PC-9 (cell line): ENCODE measurements around the gene HCN4. TPM values are rescaled to one million over a fixed set of nuclear protein-coding genes. Genes with fewer than 3 reads are reported as not detected.

ENCODE experiments used
- BruUV-seq: library from RNA; stranded (reverse); fragments of 400-500 nt; replicated peaks from 2 replicates; lab custom pipeline; 2021; lab: Mats Ljungman, UMichigan
- CTCF ChIA-PET: fragments of 300-600 bp; sonication (Branson Sonifier 250); formaldehyde crosslinking; loops from one replicate; lab custom pipeline; 2022; ENCODE audit warnings: antibody characterized with exemption; lab: Charles Lee
- POLR2A ChIA-PET: fragments of 300-600 bp; sonication (Branson Sonifier 250); formaldehyde crosslinking; loops from one replicate; lab custom pipeline; 2022; ENCODE audit warnings: antibody characterized with exemption; ENCODE audit not compliant: unreplicated experiment; lab: Charles Lee
- DNase-seq, 2 experiments: peaks; one replicate each; pipeline versions ENCODE4 v3.0.0 to v3.0.0-alpha.2; 2015 to 2022; ENCODE audit warnings: mixed read lengths in 1 of 2
- H2AFZ ChIP-seq: fragments of 200-600 bp; sonication (generic); 2 replicates; pipeline ENCODE4 v1.8.1; 2017; ENCODE audit warnings: antibody characterized with exemption
- H3F3A ChIP-seq: fragments of 200-600 bp; sonication (generic); 2 replicates; pipeline ENCODE4 v1.8.1; 2017; ENCODE audit warnings: antibody characterized with exemption, mild to moderate bottlenecking, low read depth; ENCODE audit not compliant: insufficient read depth
- H3K27ac ChIP-seq: fragments of 200-600 bp; sonication (generic); 2 replicates; pipeline ENCODE4 v1.6.1; 2016; ENCODE audit warnings: mixed run types
- H3K27me3 ChIP-seq: fragments of 200-600 bp; sonication (generic); 2 replicates; pipeline ENCODE4 v1.6.1; 2016; ENCODE audit warnings: low read depth, mixed run types; ENCODE audit not compliant: insufficient read depth
- H3K36me3 ChIP-seq: fragments of 200-600 bp; sonication (generic); 2 replicates; pipeline ENCODE4 v1.6.1; 2016; ENCODE audit warnings: low read depth, mixed run types
- H3K4me1 ChIP-seq: fragments of 200-600 bp; sonication (generic); replicated peaks from 2 replicates; pipeline ENCODE4 v1.6.1; 2016; ENCODE audit warnings: mixed run types; ENCODE audit not compliant: insufficient read depth
- H3K4me2 ChIP-seq: fragments of 200-600 bp; sonication (generic); 2 replicates; pipeline ENCODE4 v1.6.1; 2017; ENCODE audit warnings: mixed run types
- H3K4me3 ChIP-seq: fragments of 200-600 bp; sonication (generic); 2 replicates; pipeline ENCODE4 v1.6.1; 2016; ENCODE audit warnings: mixed run types
- H3K79me2 ChIP-seq: fragments of 200-600 bp; sonication (generic); 2 replicates; pipeline ENCODE4 v1.6.1; 2017; ENCODE audit warnings: low read depth, mixed run types
- H3K9me2 ChIP-seq: fragments of 200-600 bp; sonication (generic); 2 replicates; pipeline ENCODE4 v1.8.1; 2017; ENCODE audit warnings: mild to moderate bottlenecking; ENCODE audit not compliant: insufficient read depth
- H3K9me3 ChIP-seq: fragments of 200-600 bp; sonication (generic); 2 replicates; pipeline ENCODE4 v1.8.1; 2016; ENCODE audit warnings: low read depth; ENCODE audit not compliant: insufficient read depth
- H4K20me1 ChIP-seq: fragments of 200-600 bp; sonication (generic); 2 replicates; pipeline ENCODE4 v1.8.1; 2017; ENCODE audit not compliant: insufficient read depth
- CTCF ChIP-seq: fragments of 200-600 bp; sonication (generic); conservative IDR thresholded peaks from 2 replicates; pipeline ENCODE4 v1.6.1; 2017; ENCODE audit warnings: mixed run types, antibody characterized with exemption, mild to moderate bottlenecking, moderate library complexity
- EZH2 ChIP-seq: fragments of 200-600 bp; sonication (generic); IDR thresholded peaks from 2 replicates; pipeline ENCODE4 v1.8.0; 2017; ENCODE audit warnings: antibody characterized with exemption, low read depth
- intact Hi-C: fragments of 100-400 bp; cut with micrococcal nuclease; formaldehyde crosslinking; loops from one replicate; pipeline ENCODE4 v1.10.0; 2022; ENCODE audit not compliant: unreplicated experiment
- total RNA-seq: library from RNA; stranded (reverse); gene quantifications from 2 replicates; pipeline ENCODE4 v1.2.3, GENCODE V29; 2021

Gene HCN4
- total RNA-seq, 1 experiment from 2014 or later, result not detected

DNA sequence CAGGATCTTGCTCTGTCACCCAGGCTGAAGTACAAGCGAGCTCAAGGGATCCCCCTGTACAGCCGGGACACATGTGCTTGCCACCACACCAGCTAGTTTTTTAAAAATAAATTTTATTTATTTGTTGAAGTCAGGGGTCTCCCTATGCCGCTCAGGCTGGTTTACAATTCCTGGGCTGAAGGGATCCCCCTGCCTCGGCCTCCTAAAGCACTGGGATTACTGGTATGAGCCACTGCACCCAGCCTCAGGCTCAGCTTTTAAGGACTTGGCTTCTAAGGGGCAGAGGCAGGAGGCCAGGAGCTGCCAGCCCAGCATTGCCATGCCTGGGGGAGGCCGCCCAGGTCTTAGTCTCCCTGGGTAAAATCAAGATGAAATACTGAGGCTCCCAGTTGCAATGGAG is 37.3 kb downstream of the HCN4 start:
- ChIA-PET POLR2A (no interaction called here), CTCF (no interaction called here)
- Histone ChIP-seq H3K36me3 (no peaks in the 10 kb centered on the region), H3K79me2 (no peaks in the 10 kb centered on the region), H4K20me1 (no peaks in the 10 kb centered on the region), H2AFZ (no peak overlapping the region), H3K9me3 (no peaks in the 10 kb centered on the region), H3K27ac (no peak overlapping the region), H3K27me3 (peaks cover 16% of the 10 kb centered on the region), H3K4me3 (no peak overlapping the region), H3K4me2 (no peak overlapping the region), H3F3A (no peaks in the 10 kb centered on the region), H3K9me2 (no peaks in the 10 kb centered on the region), H3K4me1 (no peaks in the 10 kb centered on the region)
- no peak for DNase-seq
- intact Hi-C loops, result no loop called here
- TF ChIP-seq EZH2 (no peak), CTCF (no peak)
- BruUV-seq, result no TSS peak

DNA sequence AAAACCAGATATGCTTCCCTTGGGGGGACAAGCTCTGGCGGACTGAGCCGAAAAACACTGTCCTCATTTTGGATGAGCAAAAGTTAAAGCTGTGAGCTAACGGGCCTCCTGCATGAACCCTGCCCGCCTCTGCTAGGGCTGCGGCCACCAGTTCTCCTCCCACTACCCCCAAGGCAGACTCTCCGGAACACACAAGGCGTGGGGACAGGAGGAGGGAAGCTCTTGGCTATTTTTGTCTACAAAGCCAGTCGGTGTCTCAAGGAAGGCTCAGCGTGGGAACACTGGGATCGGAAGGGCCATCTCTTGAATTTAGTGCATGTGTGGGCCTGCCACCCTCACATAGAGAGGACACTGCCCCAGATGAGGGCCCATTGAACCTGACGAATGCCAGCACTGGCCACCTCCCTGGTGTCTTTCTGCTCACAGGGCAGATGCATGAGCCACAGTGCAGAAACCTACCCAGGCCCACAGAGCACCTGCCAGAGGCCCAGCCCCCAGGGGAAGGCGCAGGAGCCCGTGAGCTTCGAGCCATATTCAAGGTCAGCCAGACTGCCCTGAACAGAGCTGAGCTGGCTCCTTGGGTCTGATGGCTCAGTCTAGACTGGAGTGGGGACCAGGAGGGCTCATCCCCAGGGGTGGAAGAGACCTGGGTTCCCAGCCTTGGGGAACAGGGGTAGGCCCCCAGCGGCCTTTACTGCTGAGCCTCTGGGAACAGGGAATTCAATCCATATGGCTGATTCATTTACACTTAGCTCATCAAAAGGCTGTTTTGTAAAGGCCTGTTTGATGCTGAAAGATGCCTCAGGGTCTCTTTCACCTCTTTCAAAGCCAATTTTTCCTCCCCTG is 38.3 kb downstream of the HCN4 start:
- no peak for DNase-seq
- H3K4me3 ChIP-seq, result no peak overlapping the region
- H3K27me3 ChIP-seq, result peaks cover 7% of the 10 kb centered on the region
- no peaks in the 10 kb centered on the region for H3K9me2 ChIP-seq
- H3K79me2 ChIP-seq, result no peaks in the 10 kb centered on the region
- CTCF ChIA-PET, result no interaction called here
- no peaks in the 10 kb centered on the region for H3K36me3 ChIP-seq
- POLR2A ChIA-PET, result no interaction called here
- no peak overlapping the region for H3K27ac ChIP-seq
- no TSS peak for BruUV-seq
- intact Hi-C loops, result no loop called here
- no peak overlapping the region for H3K4me2 ChIP-seq
- no peaks in the 10 kb centered on the region for H3K4me1 ChIP-seq
- H2AFZ ChIP-seq, result no peak overlapping the region
- no peak for TF ChIP-seq CTCF
- no peak for TF ChIP-seq EZH2
- no peaks in the 10 kb centered on the region for H4K20me1 ChIP-seq
- no peaks in the 10 kb centered on the region for H3F3A ChIP-seq
- H3K9me3 ChIP-seq, result no peaks in the 10 kb centered on the region

- Histone ChIP-seq H3K36me3 (no peaks in the 10 kb centered on the region), H3K4me1 (no peaks in the 10 kb centered on the region), H3K27ac (no peak overlapping the region), H3K4me2 (no peak overlapping the region), H4K20me1 (no peaks in the 10 kb centered on the region), H3K4me3 (no peak overlapping the region), H2AFZ (no peak overlapping the region), H3K27me3 (peaks cover 6% of the 10 kb centered on the region; the same call in 1 of the 2 replicates), H3K79me2 (no peaks in the 10 kb centered on the region), H3F3A (no peaks in the 10 kb centered on the region), H3K9me2 (no peaks in the 10 kb centered on the region), H3K9me3 (no peaks in the 10 kb centered on the region)
- POLR2A ChIA-PET, result no interaction called here
- CTCF ChIA-PET, result no interaction called here
- intact Hi-C loops, result no loop called here
- TF ChIP-seq CTCF (no peak), EZH2 (no peak)
- no TSS peak for BruUV-seq
- no peak for DNase-seq
Measured at GRCh38 chr15:73329501-73330200, 39.1 kb downstream of the HCN4 start.
